Measurements from ENCODE around the gene COLEC12. TPM values are rescaled to one million over a fixed set of nuclear protein-coding genes. Genes with fewer than 3 reads are reported as not detected.

Gene COLEC12
- total and polyA plus RNA-seq, 9 donors = 0.78 to 20.7 (median 5.9) TPM

GRCh38 chr18:317618-318017 lies 182.9 kb downstream of the COLEC12 start:
- WGBS, 3 donors = 97 to 98% (median 97%) methylated on average over 6 of the region's 6 CpGs
- H3K4me3 ChIP-seq = no peak overlapping the region
- H3K27me3 ChIP-seq = no peaks in the 10 kb centered on the region
- DNase-seq = no peak
- H3K36me3 ChIP-seq = no peaks in the 10 kb centered on the region
- H3K4me1 ChIP-seq (ENCODE audit: insufficient read depth) = no peaks in the 10 kb centered on the region
- intact Hi-C loops (cut with DNase I) = no loop called here
- no peaks in the 10 kb centered on the region for H3K9me3 ChIP-seq
- TF ChIP-seq CTCF (IDR thresholded peaks at IDR 0.05) (no peak), POLR2A (IDR thresholded peaks at IDR 0.05) (no peak), EP300 (IDR thresholded peaks at IDR 0.05) (no peak)
- H3K27ac ChIP-seq = no peak overlapping the region

- intact Hi-C loops (cut with DNase I) = no loop called here
- TF ChIP-seq CTCF (IDR thresholded peaks at IDR 0.05) (no peak), EP300 (IDR thresholded peaks at IDR 0.05) (no peak), POLR2A (IDR thresholded peaks at IDR 0.05) (no peak)
- Histone ChIP-seq H3K36me3 (no peaks in the 10 kb centered on the region), H3K4me1 (ENCODE audit: insufficient read depth) (no peaks in the 10 kb centered on the region), H3K9me3 (no peaks in the 10 kb centered on the region), H3K4me3 (no peak overlapping the region), H3K27me3 (no peaks in the 10 kb centered on the region), H3K27ac (no peak overlapping the region)
- 74 to 86% (median 74%) methylated on average over 8 of the region's 8 CpGs for WGBS, 3 donors
- DNase-seq = no peak
These were observed 184.1 kb downstream of the COLEC12 start for GRCh38 chr18:316393-316792.

GRCh38 chr18:313931-314330 lies 186.6 kb downstream of the COLEC12 start:
- no peak for TF ChIP-seq EP300 (IDR thresholded peaks at IDR 0.05)
- TF ChIP-seq POLR2A (IDR thresholded peaks at IDR 0.05) = no peak
- no peak for TF ChIP-seq CTCF (IDR thresholded peaks at IDR 0.05)
- no peak for DNase-seq
- no peaks in the 10 kb centered on the region for H3K9me3 ChIP-seq
- no peak overlapping the region for H3K4me3 ChIP-seq
- H3K36me3 ChIP-seq = no peaks in the 10 kb centered on the region
- intact Hi-C loops (cut with DNase I) = no loop called here
- no peaks in the 10 kb centered on the region for H3K4me1 ChIP-seq (ENCODE audit: insufficient read depth)
- H3K27me3 ChIP-seq = no peaks in the 10 kb centered on the region
- no peak overlapping the region for H3K27ac ChIP-seq

GRCh38 chr18:312415-312814 lies 188.1 kb downstream of the COLEC12 start:
- H3K9me3 ChIP-seq = no peaks in the 10 kb centered on the region

More at GRCh38 chr18:312415-312814, 188.1 kb downstream of the COLEC12 start:
- TF ChIP-seq POLR2A (IDR thresholded peaks at IDR 0.05) = no peak
- TF ChIP-seq CTCF (IDR thresholded peaks at IDR 0.05) = no peak
- no peak for TF ChIP-seq EP300 (IDR thresholded peaks at IDR 0.05)
- intact Hi-C loops (cut with DNase I) = no loop called here
- DNase-seq = no peak
- Histone ChIP-seq H3K4me1 (ENCODE audit: insufficient read depth) (no peaks in the 10 kb centered on the region), H3K4me3 (no peak overlapping the region), H3K36me3 (no peaks in the 10 kb centered on the region), H3K27me3 (no peaks in the 10 kb centered on the region), H3K27ac (no peak overlapping the region)
- WGBS, 3 donors = 42 to 53% (median 52%) methylated on average over 4 of the region's 4 CpGs
